ELR (cell line): ENCODE results near the gene MTX1.
"Not testable (repeated sequence)": the region's sequence is repeated elsewhere in the genome, so short reads cannot be mapped to it uniquely, and the experiment has no call there.

Source experiments
- DNase-seq: peaks from one replicate; pipeline ENCODE4 v3.0.0-alpha.2; 2015; ENCODE audit warnings: low read depth

MTX1 gene

GRCh38 chr1:155235375-155235774 lies 26.9 kb downstream of the MTX1 start:
- not testable (repeated sequence) for DNase-seq

- no peak for DNase-seq
Measured at GRCh38 chr1:155236451-155236850, 28.0 kb downstream of the MTX1 start.

DNA sequence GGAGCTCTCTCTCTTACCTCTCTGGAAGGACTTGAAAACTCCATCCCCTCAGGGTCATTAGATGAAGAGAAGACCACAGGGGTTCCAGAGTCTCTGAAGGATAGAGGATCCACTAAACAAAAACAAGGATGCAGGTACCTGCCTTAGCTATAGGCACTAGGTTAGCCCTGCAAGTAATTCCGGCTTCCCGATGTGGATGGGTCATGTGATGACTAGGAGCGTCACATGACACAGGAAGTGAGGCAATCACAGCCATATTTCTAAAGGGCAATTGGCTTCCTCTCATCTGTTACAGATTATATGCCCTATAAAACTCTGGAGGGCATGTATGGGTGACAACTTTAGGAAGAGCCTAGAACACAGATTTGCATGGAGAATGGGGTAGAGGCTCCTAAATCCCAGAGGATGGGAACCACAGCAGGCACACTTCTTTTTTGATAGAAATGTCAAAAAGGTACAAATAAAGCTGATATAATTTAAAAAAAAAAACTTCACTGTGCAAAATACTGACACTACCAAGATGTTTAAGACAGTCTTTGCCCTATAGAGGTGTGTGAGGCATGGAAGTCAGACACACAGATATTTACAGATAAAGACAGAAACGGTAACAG lies 32.7 kb downstream of the MTX1 start:
- DNase-seq: peak; percentile 91

- DNase-seq: peak; percentile 63
Measured at GRCh38 chr1:155241841-155242264, 33.4 kb downstream of the MTX1 start.

DNA sequence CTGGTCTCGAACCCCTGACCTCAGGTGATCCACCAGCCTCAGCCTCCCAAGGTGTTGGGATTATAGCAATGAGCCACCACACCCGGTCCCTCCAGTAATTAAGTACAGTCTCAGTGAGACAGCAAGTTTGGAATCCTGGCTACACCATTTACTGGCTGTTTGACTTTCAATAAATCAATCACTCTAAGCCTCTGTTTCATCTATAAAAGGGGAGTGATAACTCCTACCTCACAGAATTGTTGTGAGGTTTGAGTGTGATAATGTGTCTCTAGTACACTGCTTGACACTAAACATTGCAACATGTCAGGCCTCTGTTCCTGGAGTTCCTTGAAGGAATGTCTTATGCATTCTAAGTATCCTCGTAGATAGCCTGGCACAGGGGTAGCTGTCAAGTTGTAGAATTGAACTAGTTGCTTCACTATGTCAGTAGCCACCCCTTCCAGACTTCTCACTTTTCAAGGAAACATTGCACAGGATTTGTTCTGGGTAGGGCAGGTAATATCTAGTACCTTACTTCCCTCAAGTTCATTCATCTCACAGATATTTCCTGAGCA lies 34.4 kb downstream of the MTX1 start:
- DNase-seq: no peak

GRCh38 chr1:155244368-155245162 lies 36.1 kb downstream of the MTX1 start:
- DNase-seq: peak; percentile 100

DNA sequence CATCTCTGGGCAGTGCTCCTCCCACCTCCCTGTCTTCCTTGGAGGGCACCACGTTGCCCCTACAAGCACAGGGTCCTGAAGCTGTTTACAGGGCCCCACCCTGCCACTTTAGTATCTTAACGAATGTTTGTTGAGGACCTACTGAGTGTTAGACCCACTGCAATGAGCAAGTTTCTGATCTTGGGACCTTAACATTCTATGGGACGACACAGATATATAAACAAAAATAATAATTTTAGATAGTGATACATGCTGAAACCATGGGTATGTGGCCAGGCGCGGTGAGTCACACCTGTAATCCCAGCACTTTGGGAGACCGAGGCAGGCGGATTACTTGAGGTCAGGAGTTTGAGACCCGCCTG lies 36.6 kb downstream of the MTX1 start:
- no peak for DNase-seq

GRCh38 chr1:155246796-155247195 lies 38.3 kb downstream of the MTX1 start:
- not testable (repeated sequence) for DNase-seq

GRCh38 chr1:155247667-155248553 lies 39.4 kb downstream of the MTX1 start:
- no peak for DNase-seq

GRCh38 chr1:155250246-155250632 lies 41.7 kb downstream of the MTX1 start:
- DNase-seq: no peak

GRCh38 chr1:155250633-155251449 lies 42.3 kb downstream of the MTX1 start:
- peak; percentile 93 for DNase-seq

DNA sequence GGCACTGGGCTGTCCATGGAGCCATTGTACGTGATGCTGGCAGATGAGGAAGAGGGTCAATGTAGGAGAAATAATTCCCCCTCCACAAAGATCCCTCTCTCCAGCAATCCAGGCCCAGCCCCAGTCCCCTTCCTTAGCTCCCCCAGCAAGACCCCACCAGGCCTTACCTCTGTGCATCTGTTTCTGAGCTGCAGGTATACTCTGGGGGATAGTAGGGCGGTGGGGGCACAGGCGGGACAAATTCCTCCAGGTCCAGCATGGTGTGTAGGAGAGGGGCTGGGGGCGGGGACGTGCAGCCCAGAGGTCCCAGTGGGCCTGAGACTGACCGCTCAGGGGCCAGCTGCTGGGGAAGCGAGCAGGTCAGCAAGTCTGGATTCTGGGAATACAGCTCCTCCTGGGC lies 43.1 kb downstream of the MTX1 start:
- DNase-seq: no peak

- DNase-seq: no peak
Measured at GRCh38 chr1:155253208-155253607, 44.7 kb downstream of the MTX1 start.

- peak; percentile 58 for DNase-seq
Measured at GRCh38 chr1:155253797-155254196, 45.3 kb downstream of the MTX1 start.

- DNase-seq: no peak
Measured at GRCh38 chr1:155254228-155254713, 45.8 kb downstream of the MTX1 start.

GRCh38 chr1:155254714-155255242 lies 46.3 kb downstream of the MTX1 start:
- DNase-seq: peak; percentile 41

- peak; percentile 85 for DNase-seq
Measured at GRCh38 chr1:155255243-155256007, 46.9 kb downstream of the MTX1 start, which contains the start of gene ENTREP3. Gene ENTREP3, minus strand, starts transcription at chr1:155255483. Its CDS starts 606 bp downstream, at chr1:155254877.

DNA sequence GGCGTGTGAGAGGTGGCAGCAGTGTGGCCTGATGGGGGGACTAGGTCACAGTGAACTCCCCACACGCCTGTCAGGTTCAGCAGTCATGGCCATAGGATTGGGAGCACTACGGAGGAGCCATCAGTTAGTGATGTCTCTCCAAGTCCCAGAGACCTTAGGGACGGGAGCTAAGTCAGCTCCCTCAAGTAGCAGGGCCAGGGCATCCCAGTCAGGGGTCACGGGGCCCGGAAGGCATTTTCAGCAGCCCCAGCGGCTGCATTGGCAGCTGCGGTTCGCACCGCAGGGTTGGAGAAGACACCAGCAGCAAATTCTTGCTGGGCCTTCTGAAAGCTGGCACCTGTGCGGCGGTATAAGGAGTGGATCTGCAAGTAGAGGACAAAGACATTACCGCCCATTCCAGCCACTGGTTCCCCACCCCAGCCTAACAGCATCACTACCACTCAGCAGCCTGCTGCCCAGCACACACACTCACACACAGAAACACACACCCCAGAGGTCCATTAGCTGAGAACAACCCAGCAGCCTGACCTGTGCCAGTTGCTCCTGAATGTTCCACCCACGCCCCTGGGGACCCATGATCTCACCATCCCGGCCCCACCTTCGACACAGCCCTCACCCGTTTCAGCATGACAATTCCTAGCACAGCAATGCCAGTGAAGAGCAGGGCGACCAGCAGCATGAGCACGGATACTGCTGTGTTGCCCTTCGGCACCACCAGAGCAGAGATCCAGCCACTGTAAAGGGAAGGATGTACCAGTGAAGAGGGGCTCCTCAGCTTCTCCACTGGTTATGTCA lies 47.8 kb downstream of the MTX1 start:
- no peak for DNase-seq

DNA sequence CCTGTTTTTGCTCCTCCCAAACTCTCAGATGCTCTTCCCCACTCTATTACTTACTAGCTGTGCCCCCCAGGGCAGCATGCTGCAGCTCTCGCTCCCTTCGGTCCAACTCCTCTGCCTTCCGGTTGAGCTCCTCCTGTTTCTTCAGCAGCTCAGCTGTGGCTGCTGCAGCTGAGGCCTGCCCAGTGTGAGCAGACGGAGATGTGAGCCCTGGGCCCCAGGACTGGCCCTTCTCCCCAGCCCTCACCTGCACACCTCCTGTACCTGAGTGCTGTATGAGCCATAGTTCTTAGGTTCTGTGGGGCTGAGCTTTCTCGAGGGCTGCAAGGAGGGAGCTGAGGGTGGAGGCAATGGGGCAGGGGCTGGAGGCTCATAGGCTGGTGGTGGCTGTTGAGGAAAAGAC lies 51.8 kb downstream of the MTX1 start:
- DNase-seq: no peak
